SU-DHL-6 (cell line): ENCODE data around the gene PHACTR2.

Source experiments
- H2AFZ ChIP-seq: fragments of 200-600 bp; sonication (generic); 2 replicates; pipeline ENCODE4 v1.6.1; 2014; ENCODE audit warnings: low read depth, mild to moderate bottlenecking, moderate library complexity, mixed read lengths, antibody characterized with exemption, low read length; ENCODE audit not compliant: severe bottlenecking
- H3F3A ChIP-seq: fragments of 200-600 bp; shearing (Covaris generic); 2 replicates; pipeline ENCODE4 v1.6.0; 2016; ENCODE audit warnings: antibody characterized with exemption, mild to moderate bottlenecking; ENCODE audit not compliant: insufficient read depth
- H3K27ac ChIP-seq: fragments of 200-600 bp; sonication (generic); 2 replicates; pipeline ENCODE4 v1.5.1; 2016; ENCODE audit warnings: low read depth, mild to moderate bottlenecking, low read length, moderate library complexity, mixed read lengths
- H3K27me3 ChIP-seq: fragments of 200-600 bp; sonication (generic), shearing (Covaris generic); 2 replicates; pipeline ENCODE4 v1.6.0; 2014; ENCODE audit warnings: mild to moderate bottlenecking, low read length
- H3K36me3 ChIP-seq: fragments of 200-600 bp; sonication (generic); 2 replicates; pipeline ENCODE4 v1.6.1; 2014; ENCODE audit warnings: mild to moderate bottlenecking, low read length, mixed read lengths
- H3K4me2 ChIP-seq: fragments of 300-600, 200-600 bp; shearing (Covaris generic), sonication (generic); 2 replicates; pipeline ENCODE4 v1.6.0; 2014; ENCODE audit warnings: low read length, low read depth, mild to moderate bottlenecking; ENCODE audit not compliant: poor library complexity, severe bottlenecking
- H3K4me3 ChIP-seq: fragments of 200-600 bp; sonication (generic); 2 replicates; pipeline ENCODE4 v1.5.1; 2014; ENCODE audit warnings: antibody characterized with exemption, low read length, mild to moderate bottlenecking, mixed read lengths; ENCODE audit not compliant: insufficient read depth, poor library complexity, severe bottlenecking
- H3K79me2 ChIP-seq: fragments of 200-600 bp; sonication (generic); 2 replicates; pipeline ENCODE4 v1.6.1; 2014; ENCODE audit warnings: mild to moderate bottlenecking, low read length, moderate library complexity; ENCODE audit not compliant: insufficient read depth
- H3K9ac ChIP-seq: fragments of 200-600 bp; sonication (generic); 2 replicates; pipeline ENCODE4 v1.7.0; 2014; ENCODE audit warnings: mild to moderate bottlenecking, low read length
- H3K9me2 ChIP-seq: fragments of 200-600 bp; sonication (generic); replicated peaks from 2 replicates; pipeline ENCODE4 v1.6.1; 2014; ENCODE audit warnings: low read length; ENCODE audit not compliant: insufficient read depth
- H3K9me3 ChIP-seq: fragments of 200-600 bp; sonication (generic); 2 replicates; pipeline ENCODE4 v1.6.1; 2014; ENCODE audit warnings: low read length, mixed read lengths; ENCODE audit not compliant: insufficient read depth
- H4K20me1 ChIP-seq: fragments of 200-600 bp; sonication (generic); 2 replicates; pipeline ENCODE4 v1.6.1; 2014; ENCODE audit warnings: low read depth, mild to moderate bottlenecking, antibody characterized with exemption, low read length, moderate library complexity, mixed read lengths
- CTCF ChIP-seq: fragments of 200-600 bp; sonication (generic); IDR thresholded peaks from one replicate; pipeline ENCODE4 v1.5.1; 2017; ENCODE audit warnings: antibody characterized with exemption, mild to moderate bottlenecking, low read length, moderate library complexity; ENCODE audit not compliant: insufficient read depth, poor library complexity, severe bottlenecking
- EZH2phosphoT487 ChIP-seq: fragments of 200-600 bp; sonication (generic), shearing (Covaris generic); conservative IDR thresholded peaks from 2 replicates; pipeline ENCODE4 v1.6.1; 2018; ENCODE audit warnings: mild to moderate bottlenecking, antibody characterized with exemption, low read length, moderate library complexity, mixed read lengths

Gene PHACTR2

GRCh38 chr6:143694560-143694959 is 16.8 kb downstream of the PHACTR2 start:
- no peak for TF ChIP-seq EZH2phosphoT487
- TF ChIP-seq CTCF, result no peak
- H3K79me2 ChIP-seq, result no peaks in the 10 kb centered on the region
- no peaks in the 10 kb centered on the region for H4K20me1 ChIP-seq
- H3F3A ChIP-seq, result no peaks in the 10 kb centered on the region
- H3K27ac ChIP-seq, result no peak overlapping the region
- no peaks in the 10 kb centered on the region for H3K36me3 ChIP-seq
- no peaks in the 10 kb centered on the region for H3K9me3 ChIP-seq
- no peaks in the 10 kb centered on the region for H3K9me2 ChIP-seq
- no peak overlapping the region for H3K4me2 ChIP-seq
- no peak overlapping the region for H3K9ac ChIP-seq
- H3K4me3 ChIP-seq, result no peak overlapping the region
- H2AFZ ChIP-seq, result no peak overlapping the region
- no peaks in the 10 kb centered on the region for H3K27me3 ChIP-seq

GRCh38 chr6:143695130-143695968 is 17.6 kb downstream of the PHACTR2 start:
- Histone ChIP-seq H3K27me3 (no peaks in the 10 kb centered on the region), H3K4me3 (no peak overlapping the region), H3K9me3 (no peaks in the 10 kb centered on the region), H3K79me2 (no peaks in the 10 kb centered on the region), H3K27ac (no peak overlapping the region), H2AFZ (no peak overlapping the region), H3K9ac (no peak overlapping the region), H3K36me3 (no peaks in the 10 kb centered on the region), H3K9me2 (no peaks in the 10 kb centered on the region), H3F3A (no peaks in the 10 kb centered on the region), H3K4me2 (no peak overlapping the region), H4K20me1 (no peaks in the 10 kb centered on the region)
- TF ChIP-seq CTCF (no peak), EZH2phosphoT487 (no peak)

GRCh38 chr6:143695969-143696663 is 18.4 kb downstream of the PHACTR2 start:
- Histone ChIP-seq H3K27me3 (no peaks in the 10 kb centered on the region), H3K79me2 (no peaks in the 10 kb centered on the region), H3K4me2 (no peak overlapping the region), H3K4me3 (no peak overlapping the region), H3K36me3 (no peaks in the 10 kb centered on the region), H2AFZ (no peak overlapping the region), H4K20me1 (no peaks in the 10 kb centered on the region), H3K27ac (no peak overlapping the region), H3F3A (no peaks in the 10 kb centered on the region), H3K9me2 (no peaks in the 10 kb centered on the region), H3K9me3 (no peaks in the 10 kb centered on the region), H3K9ac (no peak overlapping the region)
- no peak for TF ChIP-seq EZH2phosphoT487
- no peak for TF ChIP-seq CTCF
